NCI-H524 treated with DMSO at 0.1 percent for 48 hours (cell line): ENCODE measurements around the gene TIAM1.

Source experiments
- DNase-seq: peaks from one replicate; lab custom pipeline; 2025; lab: John Stamatoyannopoulos, UW

Gene TIAM1

GRCh38 chr21:31286621-31287020 lies 57.4 kb downstream of the TIAM1 start:
- DNase-seq: no peak

- no peak for DNase-seq
Observed at GRCh38 chr21:31284797-31285397, 59.2 kb downstream of the TIAM1 start.

DNA sequence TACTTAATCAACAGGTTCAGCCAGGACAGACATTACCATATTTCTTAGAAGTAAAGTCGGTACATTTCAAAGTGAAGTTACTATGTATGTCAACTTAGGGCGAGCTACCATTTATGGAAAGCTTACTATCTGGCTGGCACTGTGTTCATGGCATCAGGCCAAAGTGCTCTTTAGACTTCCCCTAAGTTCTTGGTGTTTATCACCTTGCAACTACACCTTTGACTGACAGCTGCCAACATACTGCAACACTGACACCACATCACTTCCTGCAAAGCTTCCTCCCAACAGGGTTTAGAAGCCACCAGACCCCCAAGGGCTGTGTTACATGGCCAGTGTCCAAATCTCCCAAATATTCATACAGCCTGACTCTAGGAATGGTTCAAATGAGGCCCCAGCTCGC lies 61.0 kb downstream of the TIAM1 start:
- DNase-seq: no peak

GRCh38 chr21:31282095-31282709 lies 61.9 kb downstream of the TIAM1 start:
- DNase-seq: no peak

DNA sequence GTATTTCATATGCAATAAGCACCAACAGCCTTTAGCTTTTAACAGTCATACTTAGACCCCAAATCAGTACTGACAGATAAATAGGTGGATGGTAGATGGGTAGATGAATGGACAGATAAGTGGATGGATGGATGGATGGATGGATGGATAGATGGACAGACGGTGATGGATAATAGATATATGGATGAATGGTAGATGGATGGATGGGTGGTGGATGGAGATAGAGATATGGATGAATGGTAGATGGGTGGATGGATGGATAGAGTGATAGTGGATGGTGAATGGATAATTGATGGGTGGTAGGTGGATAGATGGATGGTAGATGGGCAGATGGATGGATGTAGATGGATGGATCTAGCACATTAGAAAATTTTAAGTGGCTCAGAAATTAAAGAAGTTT lies 62.5 kb downstream of the TIAM1 start:
- no peak for DNase-seq

- DNase-seq: no peak
Observed at GRCh38 chr21:31279986-31280385, 64.1 kb downstream of the TIAM1 start.

DNA sequence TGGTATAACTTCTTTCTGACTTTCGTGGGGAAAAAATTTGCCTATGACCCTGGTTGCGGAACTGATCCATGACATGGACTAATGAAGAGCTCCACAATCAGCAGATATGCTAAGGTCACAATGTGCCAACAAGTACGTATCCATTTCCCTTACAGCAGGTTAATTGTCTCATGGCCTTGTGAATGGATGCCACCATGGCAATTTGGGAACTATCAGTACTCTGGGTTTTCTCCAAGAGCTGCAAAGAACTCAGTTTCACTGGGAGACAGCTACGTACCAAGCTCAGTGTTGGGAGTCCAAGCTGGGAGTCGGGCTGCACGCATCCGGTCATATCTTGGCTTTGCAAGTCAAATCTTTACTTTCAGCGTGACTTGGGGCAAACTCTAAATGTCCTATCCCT lies 64.8 kb downstream of the TIAM1 start:
- DNase-seq: no peak

DNA sequence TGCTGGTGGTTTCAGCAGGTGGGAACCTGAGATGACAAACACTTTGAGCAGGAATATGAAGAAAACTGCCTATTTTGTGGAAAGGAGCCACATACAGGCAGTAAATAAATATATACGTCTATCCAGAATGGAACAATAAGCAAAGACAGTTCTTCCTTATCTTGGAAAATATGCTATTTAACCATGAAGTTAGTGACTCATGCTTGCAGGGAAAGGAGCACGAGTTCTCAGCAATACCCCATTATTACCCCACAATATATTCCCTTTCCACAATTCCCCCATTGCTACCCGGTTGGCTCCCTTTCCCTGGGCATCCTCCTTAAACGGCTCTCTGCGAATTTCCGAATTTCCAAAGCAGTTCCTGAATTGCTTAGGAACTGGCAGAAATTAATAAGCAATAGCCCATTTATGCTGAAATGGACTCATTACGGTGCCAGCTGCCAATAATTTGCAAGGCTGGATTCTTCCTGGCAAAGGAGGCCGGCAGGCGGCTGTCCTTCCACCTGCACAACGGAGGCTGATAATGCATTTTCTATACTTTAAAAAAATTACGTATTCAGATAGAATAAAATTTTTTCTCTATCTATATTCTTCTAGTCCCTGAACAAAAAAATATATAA lies 65.4 kb downstream of the TIAM1 start:
- DNase-seq: no peak

DNA sequence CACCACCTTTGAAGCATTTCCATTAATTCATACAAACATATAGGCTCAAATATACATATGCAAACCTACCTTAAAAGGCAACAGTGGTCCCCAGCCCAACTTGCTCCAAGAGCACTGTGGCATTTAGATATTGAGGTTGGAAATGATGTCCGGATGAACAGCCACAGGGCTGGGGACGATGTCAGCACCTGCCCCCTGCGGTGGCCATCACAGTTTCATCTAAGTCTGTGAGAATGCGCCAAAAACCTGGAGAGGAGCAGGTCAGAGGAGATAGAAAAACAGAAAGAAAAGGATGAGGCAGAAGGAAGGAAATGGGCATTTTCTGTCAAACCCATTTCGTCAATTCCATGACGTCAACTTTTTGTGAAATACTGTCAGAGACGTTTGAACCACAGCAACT lies 67.4 kb downstream of the TIAM1 start:
- no peak for DNase-seq

DNA sequence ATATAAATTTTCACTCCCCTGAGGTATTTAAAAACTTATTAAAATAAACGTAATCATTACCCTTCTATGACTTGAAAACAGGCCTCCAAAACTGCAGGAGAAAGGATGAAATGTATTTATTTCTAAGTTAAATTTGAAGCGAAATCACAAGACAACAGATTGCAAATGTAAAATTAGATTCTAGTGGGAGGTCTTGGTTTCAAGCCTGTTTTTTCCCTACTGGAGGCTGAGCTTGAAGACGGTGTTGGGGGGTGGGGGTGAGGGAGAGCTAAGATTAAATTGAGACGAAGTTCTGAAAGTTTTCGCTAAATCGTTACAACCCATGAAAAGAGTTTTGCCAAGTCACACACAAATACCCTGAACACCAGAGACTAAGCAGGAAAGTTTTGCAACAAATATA lies 68.2 kb downstream of the TIAM1 start:
- DNase-seq: no peak

DNA sequence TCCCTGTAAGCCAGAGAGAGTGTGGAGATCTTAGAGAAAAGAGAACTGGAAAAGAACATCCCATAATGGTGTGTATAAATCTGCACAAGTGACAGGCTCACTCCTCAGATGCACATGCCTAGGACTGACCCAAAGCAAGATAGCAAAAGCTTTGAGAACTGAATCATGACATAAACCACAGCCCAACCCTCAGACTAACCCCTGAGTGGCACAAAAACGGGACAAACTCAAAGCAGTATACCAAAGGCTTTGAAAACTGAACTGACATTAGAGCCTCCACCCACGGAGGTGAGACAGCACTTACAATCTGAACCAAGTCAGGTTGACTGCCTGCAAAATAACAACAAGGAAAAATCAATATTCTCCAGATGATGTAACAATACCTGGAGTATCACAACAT lies 70.8 kb downstream of the TIAM1 start:
- DNase-seq: no peak

DNA sequence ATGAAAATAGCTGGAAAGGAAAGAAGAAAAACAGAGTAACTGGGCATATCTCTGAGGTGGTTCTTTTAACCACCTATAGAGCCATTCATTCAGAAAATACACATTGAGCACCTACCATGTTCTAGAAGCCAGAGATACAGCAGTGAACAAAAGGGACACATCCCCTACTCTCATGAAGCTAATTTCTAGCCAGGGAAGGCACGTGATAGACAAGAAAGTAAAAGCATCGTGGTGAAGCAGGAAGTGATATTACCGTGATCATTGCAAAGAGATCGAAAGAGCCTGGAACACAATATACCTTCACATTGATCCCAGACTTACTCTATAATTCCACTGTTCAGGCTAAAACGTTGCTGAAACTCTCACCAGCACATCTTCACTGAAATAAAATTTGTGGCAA lies 76.0 kb downstream of the TIAM1 start:
- no peak for DNase-seq

- DNase-seq: no peak
Observed at GRCh38 chr21:31267644-31268043, 76.4 kb downstream of the TIAM1 start.

DNA sequence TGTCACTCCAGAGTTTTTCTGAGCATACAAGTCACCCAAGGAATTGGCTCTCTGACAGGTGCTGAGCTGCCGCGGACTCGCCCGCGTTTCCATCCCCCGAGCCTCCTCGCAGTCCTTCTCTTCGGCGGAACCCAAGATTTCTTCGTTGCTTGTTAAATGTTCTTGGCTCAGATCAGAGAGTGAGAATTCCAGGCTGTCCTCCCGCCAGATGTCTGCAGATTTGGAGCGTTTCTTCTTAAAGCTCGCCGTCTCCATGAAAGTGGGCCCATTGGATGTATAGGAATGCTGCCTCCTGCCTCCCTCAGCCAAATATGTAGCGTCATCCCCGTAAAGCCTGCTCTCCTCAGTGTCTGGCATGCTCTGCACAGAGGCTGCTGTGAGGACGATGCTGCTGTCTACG lies 77.8 kb downstream of the TIAM1 start:
- no peak for DNase-seq

DNA sequence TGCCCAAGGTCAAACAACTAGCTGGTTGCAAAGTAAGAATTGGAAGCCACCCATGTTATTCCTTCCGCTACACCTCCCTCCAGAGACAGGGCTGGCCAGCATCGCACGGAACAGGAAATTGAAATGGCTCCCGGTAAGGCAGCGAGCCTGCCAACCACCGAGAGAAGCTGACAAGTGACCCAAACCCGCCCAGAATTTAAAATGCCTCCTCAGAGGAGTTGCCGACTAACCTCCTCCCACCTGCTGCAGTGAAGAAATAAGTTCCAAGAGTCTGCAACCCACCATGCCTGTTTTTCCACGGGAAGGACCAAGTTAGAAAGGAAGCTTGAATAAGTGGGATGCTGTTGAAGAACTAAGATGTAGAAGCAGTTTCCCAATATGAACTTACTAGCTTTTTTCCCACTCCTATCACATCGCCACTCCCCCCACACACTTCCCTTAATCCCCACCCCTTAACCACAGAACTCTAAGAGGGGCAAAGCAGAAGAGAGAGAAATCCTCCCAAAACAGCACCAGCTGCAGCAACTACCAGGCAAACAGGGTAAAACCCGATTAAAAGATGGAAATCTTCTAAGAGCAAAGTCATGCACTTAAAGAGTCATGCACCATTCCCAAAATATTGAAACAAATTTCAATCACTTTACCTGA lies 78.6 kb downstream of the TIAM1 start:
- DNase-seq: no peak

- no peak for DNase-seq
Observed at GRCh38 chr21:31264574-31264973, 79.5 kb downstream of the TIAM1 start.

DNA sequence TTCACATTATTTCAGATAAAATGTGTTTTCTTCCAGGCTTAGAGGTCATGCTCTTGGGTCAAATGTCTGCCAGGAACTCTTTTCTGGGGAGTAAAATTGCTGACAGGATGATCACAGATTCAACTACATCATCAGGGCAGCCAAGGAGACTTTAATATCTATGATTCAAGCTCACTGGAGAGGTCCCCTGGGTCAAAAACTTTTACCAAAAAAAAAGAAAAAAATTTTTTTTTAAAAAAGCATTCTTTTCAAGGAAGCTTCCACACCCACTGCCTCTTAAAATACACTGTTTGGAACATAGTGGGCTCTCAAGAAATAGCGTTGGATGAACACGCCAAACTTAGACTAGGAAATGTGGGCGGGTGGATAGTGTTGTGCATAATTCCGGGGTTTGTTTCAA lies 81.3 kb downstream of the TIAM1 start:
- no peak for DNase-seq

GRCh38 chr21:31261759-31262158 lies 82.3 kb downstream of the TIAM1 start:
- DNase-seq: no peak

GRCh38 chr21:31260790-31261189 lies 83.3 kb downstream of the TIAM1 start:
- DNase-seq: no peak

- DNase-seq: no peak
Observed at GRCh38 chr21:31258073-31258472, 86.0 kb downstream of the TIAM1 start.

DNA sequence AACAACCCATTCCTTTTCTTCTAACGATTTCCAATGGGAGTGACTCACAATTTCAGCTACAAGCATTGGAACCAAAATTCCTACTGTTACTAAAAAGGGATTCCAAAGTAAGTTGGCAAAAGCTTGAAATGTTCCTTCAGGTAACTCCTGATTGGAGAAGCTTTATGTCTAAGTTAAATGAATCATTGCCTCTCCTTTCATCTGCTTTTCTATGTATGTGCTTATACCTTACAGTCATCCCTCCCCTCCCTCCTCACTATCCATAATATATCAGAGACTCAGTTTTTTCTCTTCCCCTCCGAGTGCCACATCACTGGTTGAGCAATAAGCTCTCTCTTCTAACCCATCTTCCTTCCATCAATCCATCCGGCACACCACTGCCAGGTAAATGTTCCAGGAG lies 86.8 kb downstream of the TIAM1 start:
- no peak for DNase-seq

DNA sequence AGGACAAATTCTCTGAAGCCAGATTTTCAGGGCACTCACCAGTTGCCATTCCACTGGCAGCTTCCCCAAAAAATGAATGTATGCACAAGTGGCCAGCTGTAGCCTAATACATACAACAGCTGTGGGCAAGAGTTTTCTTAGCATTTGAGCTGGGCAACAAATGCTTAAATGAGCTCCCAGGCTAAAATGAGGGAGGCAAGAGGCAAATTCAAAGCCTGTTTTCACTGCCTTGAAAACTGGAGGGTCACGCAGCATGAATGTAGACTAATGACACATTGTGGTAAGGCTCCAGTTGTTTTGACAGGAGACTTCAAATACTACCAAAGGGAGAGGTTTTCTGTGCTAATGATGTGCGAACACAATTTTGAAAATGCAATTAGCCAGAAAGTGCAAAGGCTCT lies 88.2 kb downstream of the TIAM1 start:
- no peak for DNase-seq

DNA sequence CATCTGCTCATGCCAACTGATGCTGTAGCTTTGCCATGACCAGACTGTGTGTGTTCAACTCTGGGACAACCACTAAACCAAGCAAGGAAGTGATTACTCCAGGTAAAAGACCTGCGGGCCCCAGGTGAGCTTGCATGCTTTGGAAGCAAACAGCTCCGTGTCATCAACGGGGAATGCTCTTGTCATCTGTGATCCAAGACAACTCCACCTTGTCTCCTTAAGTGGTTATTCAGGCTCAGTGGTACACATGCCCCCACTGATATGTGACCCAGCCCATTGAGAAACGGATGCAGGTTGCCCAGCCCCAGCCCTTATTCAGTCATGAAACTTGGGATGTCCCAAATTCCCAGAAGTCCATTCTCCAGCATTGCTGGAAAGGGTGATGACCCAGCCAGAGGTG lies 89.0 kb downstream of the TIAM1 start:
- no peak for DNase-seq
